ENCODE results near the gene MAS1L.

The MAS1L gene

DNA sequence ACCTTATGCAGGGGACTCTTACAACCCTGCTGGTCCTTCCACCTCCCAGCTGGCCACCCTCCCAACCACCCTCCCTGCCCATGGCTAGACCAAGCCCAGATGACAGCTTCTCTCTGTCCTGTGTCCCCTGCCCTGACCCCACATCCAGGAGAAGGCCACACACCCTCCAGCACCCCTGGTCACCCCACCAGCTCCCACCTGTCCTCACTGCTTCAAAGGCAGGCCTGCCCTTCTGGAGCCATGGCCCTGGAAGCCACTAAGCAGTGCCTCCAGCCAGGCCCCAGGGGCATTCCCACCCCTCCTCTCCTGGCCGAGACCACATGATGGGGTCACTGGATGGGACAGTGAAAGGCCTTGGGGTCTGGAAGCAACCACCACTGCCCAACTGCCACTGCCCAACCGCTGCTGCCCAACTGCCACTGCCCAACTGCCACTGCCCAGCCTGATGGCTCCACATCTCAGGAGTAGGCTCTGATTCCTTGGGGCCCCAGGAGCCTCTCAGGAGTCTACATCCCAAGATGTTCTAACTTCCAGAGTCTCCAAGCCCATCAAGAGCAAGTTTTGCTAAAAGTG is 41.3 kb upstream of the MAS1L start:
- H3K4me3 ChIP-seq (ENCODE audit: low read depth, low read length): no peak overlapping the region
- DNase-seq: no peak
- H3K27ac ChIP-seq: no peak overlapping the region
- H3K9me3 ChIP-seq (ENCODE audit: severe bottlenecking): no peaks in the 10 kb centered on the region
- peaks cover 96% of the 10 kb centered on the region for H3K27me3 ChIP-seq (ENCODE audit: insufficient read depth, low read depth, severe bottlenecking)
- H3K36me3 ChIP-seq: no peaks in the 10 kb centered on the region
- TF ChIP-seq, protein P1, sequence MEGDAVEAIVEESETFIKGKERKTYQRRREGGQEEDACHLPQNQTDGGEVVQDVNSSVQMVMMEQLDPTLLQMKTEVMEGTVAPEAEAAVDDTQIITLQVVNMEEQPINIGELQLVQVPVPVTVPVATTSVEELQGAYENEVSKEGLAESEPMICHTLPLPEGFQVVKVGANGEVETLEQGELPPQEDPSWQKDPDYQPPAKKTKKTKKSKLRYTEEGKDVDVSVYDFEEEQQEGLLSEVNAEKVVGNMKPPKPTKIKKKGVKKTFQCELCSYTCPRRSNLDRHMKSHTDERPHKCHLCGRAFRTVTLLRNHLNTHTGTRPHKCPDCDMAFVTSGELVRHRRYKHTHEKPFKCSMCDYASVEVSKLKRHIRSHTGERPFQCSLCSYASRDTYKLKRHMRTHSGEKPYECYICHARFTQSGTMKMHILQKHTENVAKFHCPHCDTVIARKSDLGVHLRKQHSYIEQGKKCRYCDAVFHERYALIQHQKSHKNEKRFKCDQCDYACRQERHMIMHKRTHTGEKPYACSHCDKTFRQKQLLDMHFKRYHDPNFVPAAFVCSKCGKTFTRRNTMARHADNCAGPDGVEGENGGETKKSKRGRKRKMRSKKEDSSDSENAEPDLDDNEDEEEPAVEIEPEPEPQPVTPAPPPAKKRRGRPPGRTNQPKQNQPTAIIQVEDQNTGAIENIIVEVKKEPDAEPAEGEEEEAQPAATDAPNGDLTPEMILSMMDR (IDR thresholded peaks at IDR 0.05; ENCODE audit: low read depth, low read length): no peak

DNA sequence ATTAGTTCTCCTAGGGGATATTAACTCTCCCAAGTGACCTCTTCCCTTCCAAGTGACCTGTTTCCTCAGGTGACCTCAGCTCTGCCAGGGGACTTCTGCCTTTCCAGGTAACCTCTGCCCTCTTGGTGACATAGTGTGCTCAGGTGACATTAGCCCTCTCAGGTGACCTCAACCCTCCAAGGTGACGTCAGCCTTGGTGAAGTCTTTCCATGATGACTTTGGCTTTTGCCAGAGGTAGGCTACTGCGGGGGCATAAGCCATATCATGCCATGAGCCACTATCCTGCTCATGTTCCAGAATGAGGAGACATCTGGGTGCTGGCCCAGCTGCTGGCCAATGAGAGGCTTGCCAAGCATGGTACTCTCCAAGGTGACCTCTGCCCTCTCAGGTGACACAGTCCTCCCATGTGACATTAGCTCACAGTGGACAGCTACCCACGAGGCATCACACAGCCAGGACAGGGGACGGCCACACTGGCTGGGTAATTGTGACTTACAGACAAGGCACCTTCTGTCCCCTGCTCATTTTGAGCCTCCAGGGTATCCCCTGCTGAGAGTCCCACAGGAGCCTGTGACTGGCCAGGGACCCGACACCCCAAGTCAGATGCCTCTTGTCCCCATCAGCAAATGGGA is 40.7 kb upstream of the MAS1L start:
- DNase-seq: no peak
- H3K4me3 ChIP-seq (ENCODE audit: low read depth, low read length): no peak overlapping the region
- no peak overlapping the region for H3K27ac ChIP-seq
- H3K9me3 ChIP-seq (ENCODE audit: severe bottlenecking): no peaks in the 10 kb centered on the region
- H3K36me3 ChIP-seq: no peaks in the 10 kb centered on the region
- TF ChIP-seq, protein P1 (IDR thresholded peaks at IDR 0.05; ENCODE audit: low read depth, low read length): no peak
- peaks cover 89% of the 10 kb centered on the region for H3K27me3 ChIP-seq (ENCODE audit: insufficient read depth, low read depth, severe bottlenecking)

DNA sequence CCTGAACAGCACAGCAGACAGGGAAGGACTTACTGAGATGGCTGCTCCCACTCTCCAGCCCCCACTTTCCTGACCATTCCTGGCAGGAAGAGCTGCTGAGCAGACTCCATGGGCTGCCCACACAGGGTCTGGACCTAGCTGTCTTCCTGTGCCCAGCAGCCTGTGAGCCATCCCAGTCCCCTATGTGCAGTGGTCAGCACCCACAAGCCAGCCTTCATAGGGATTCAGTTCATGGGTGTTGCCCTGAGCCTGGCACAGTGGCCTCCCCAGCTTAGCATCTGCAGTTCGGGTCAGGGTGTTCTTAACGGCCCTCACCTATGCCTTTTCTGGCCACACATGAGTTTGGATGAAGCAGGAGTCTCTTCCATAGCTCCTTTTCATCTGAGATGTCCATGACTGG is 39.8 kb upstream of the MAS1L start:
- Histone ChIP-seq H3K9me3 (ENCODE audit: severe bottlenecking) (peaks cover 6% of the 10 kb centered on the region), H3K27me3 (ENCODE audit: insufficient read depth, low read depth, severe bottlenecking) (peaks cover 83% of the 10 kb centered on the region), H3K4me3 (ENCODE audit: low read depth, low read length) (no peak overlapping the region), H3K36me3 (no peaks in the 10 kb centered on the region), H3K27ac (no peak overlapping the region)
- no peak for DNase-seq
- TF ChIP-seq, protein P1 (IDR thresholded peaks at IDR 0.05; ENCODE audit: low read depth, low read length): no peak

DNA sequence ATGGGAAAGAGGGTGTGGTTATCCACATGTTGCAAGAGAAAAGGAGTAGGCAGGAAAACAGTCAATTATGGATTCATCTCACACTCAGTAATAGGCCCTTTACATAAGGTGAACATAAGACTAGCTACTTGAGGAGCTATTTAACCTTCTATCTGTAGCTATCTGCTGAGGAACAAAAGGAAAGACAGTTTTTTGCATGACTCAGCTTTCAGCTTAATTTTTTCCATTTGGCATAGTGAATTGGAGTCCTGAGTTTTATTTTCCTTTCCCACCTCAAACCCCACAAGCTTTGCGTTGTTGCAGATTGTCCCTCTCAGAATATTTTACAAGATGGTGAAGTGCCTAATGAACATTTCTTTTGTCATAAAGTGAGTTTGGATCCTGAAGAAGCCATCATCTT is 39.4 kb upstream of the MAS1L start:
- TF ChIP-seq, protein P1 (IDR thresholded peaks at IDR 0.05; ENCODE audit: low read depth, low read length): no peak
- DNase-seq: no peak
- Histone ChIP-seq H3K9me3 (ENCODE audit: severe bottlenecking) (peaks cover 6% of the 10 kb centered on the region), H3K4me3 (ENCODE audit: low read depth, low read length) (no peak overlapping the region), H3K36me3 (no peaks in the 10 kb centered on the region), H3K27ac (no peak overlapping the region), H3K27me3 (ENCODE audit: insufficient read depth, low read depth, severe bottlenecking) (peaks cover 83% of the 10 kb centered on the region)

DNA sequence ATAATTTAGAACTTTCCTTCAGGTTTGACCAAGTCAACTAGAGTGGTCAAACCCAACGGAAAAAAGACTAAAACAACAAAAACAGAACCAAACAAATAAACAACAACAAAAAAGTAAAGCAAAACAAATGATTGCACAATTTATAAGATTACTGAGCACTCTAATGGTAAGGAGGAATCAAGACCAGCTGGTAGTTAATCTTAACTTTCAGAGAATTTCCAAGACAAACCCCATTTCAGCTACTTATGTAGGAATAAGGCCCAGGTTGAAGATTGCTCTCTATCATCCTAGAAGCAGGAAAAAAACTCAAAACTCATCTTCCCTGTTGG is 37.5 kb upstream of the MAS1L start:
- no peak overlapping the region for H3K27ac ChIP-seq
- H3K36me3 ChIP-seq: no peaks in the 10 kb centered on the region
- peaks cover 67% of the 10 kb centered on the region for H3K27me3 ChIP-seq (ENCODE audit: insufficient read depth, low read depth, severe bottlenecking)
- H3K4me3 ChIP-seq (ENCODE audit: low read depth, low read length): no peak overlapping the region
- peaks cover 6% of the 10 kb centered on the region for H3K9me3 ChIP-seq (ENCODE audit: severe bottlenecking)
- DNase-seq: no peak
- TF ChIP-seq, protein P1 (IDR thresholded peaks at IDR 0.05; ENCODE audit: low read depth, low read length): no peak
